CD4-positive, CD25-positive, alpha-beta regulatory T cell (primary cell): ENCODE data around the gene DDX39A. TPM values are rescaled to one million over a fixed set of nuclear protein-coding genes. Genes with fewer than 3 reads are reported as not detected.
A peak's percentile ranks its signal among the peaks of the same experiment; 100 is the strongest.
"Not testable (repeated sequence)": the region's sequence is repeated elsewhere in the genome, so short reads cannot be mapped to it uniquely, and the experiment has no call there.

ENCODE experiments used
- ATAC-seq, 2 donors: fragments of 150-1000 bp; cut with Tn5 transposase; one replicate each; pipeline ENCODE4 v1.10.0; 2021; ENCODE audit warnings: low read depth in 2 of 2, moderate number of reproducible peaks in 2 of 2, moderate library complexity in 1 of 2
- DNase-seq, 3 donors: peaks; one replicate each; pipeline versions ENCODE4 v3.0.0 to v3.0.0-alpha.2; 2012 to 2022; ENCODE audit warnings: mixed read lengths in 1 of 3
- H3K27ac ChIP-seq: one replicate; pipeline ENCODE4 v1.7.0; 2013; ENCODE audit warnings: mild to moderate bottlenecking, low read length; ENCODE audit not compliant: insufficient read depth, poor library complexity, severe bottlenecking
- H3K27me3 ChIP-seq: one replicate; pipeline ENCODE4 v1.7.0; 2013; ENCODE audit warnings: low read length; ENCODE audit not compliant: control insufficient read depth, insufficient read depth
- H3K36me3 ChIP-seq: one replicate; pipeline ENCODE4 v1.7.0; 2013; ENCODE audit warnings: mild to moderate bottlenecking, low read length, moderate library complexity; ENCODE audit not compliant: control insufficient read depth, insufficient read depth
- H3K4me1 ChIP-seq: 2 replicates; pipeline ENCODE4 v1.7.0; 2013; ENCODE audit warnings: mild to moderate bottlenecking, low read length; ENCODE audit not compliant: insufficient read depth, control insufficient read depth, poor library complexity, severe bottlenecking
- H3K4me3 ChIP-seq: one replicate; pipeline ENCODE4 v1.7.0; 2013; ENCODE audit warnings: low read depth, mild to moderate bottlenecking, low read length, moderate library complexity
- H3K9me3 ChIP-seq, 2 experiments: 1 replicate in 1 of 2; 2 replicates in 1 of 2; pipeline ENCODE4 v1.7.0; 2013; ENCODE audit warnings: low read length in 2 of 2, mild to moderate bottlenecking in 1 of 2, moderate library complexity in 1 of 2; ENCODE audit not compliant: control insufficient read depth in 2 of 2
- H3K27ac Mint-ChIP-seq, 3 donors: one replicate each; pipeline ENCODE4 v1.8.0; 2020 to 2022; ENCODE audit warnings: mild to moderate bottlenecking in 3 of 3, mixed read lengths in 3 of 3, moderate library complexity in 2 of 3
- H3K27me3 Mint-ChIP-seq: one replicate; pipeline ENCODE4 v1.8.0; 2022; ENCODE audit warnings: mild to moderate bottlenecking, mixed read lengths
- H3K36me3 Mint-ChIP-seq: one replicate; pipeline ENCODE4 v1.8.0; 2020; ENCODE audit warnings: mixed read lengths
- H3K4me1 Mint-ChIP-seq, 4 donors: one replicate each; pipeline ENCODE4 v1.8.0; 2020 to 2022; ENCODE audit warnings: mixed read lengths in 4 of 4, mild to moderate bottlenecking in 1 of 4
- H3K4me3 Mint-ChIP-seq, 4 donors: one replicate each; pipeline ENCODE4 v1.8.0; 2020 to 2022; ENCODE audit warnings: mild to moderate bottlenecking in 4 of 4, mixed read lengths in 4 of 4, moderate library complexity in 3 of 4
- H3K9me3 Mint-ChIP-seq, 7 donors: one replicate each; pipeline ENCODE4 v1.8.0; 2020 to 2022; ENCODE audit warnings: mixed read lengths in 7 of 7, mild to moderate bottlenecking in 3 of 7, moderate library complexity in 2 of 7
- polyA plus RNA-seq, 4 donors: library from polyadenylated mRNA; unstranded; fragments of 300-500 nt; fragmentation: Illumina TruSeq; gene quantifications; one replicate each; pipeline ENCODE4 v1.2.3, GENCODE V29; 2021
- total RNA-seq: library from RNA; stranded (reverse); gene quantifications from one replicate; pipeline ENCODE4 v1.2.3, GENCODE V29; 2022

The DDX39A gene
- total and polyA plus RNA-seq, 5 donors from 2014 or later: 110 to 232 (median 130) TPM

GRCh38 chr19:14378890-14379289, 40.3 kb downstream of the DDX39A start:
- no peaks in the 10 kb centered on the region for H3K36me3 ChIP-seq
- ATAC-seq (no peak), DNase-seq (no peak)
- H3K27ac Mint-ChIP-seq: peak overlapping the region; percentile 82 to 99 (median 96)
- H3K4me3 ChIP-seq: no peak overlapping the region
- H3K9me3 ChIP-seq: no peaks in the 10 kb centered on the region
- H3K27me3 ChIP-seq: no peaks in the 10 kb centered on the region
- no peaks in the 10 kb centered on the region for H3K36me3 Mint-ChIP-seq
- peak overlapping the region; percentile 98 for H3K27ac ChIP-seq
- peaks cover 11 to 57% (median 30%) of the 10 kb centered on the region in 4 donors for H3K4me1 Mint-ChIP-seq
- H3K9me3 Mint-ChIP-seq: peaks cover 0 to 1% (median 0%) of the 10 kb centered on the region in 7 donors
- H3K4me1 ChIP-seq: peaks cover 56% of the 10 kb centered on the region
- peak overlapping the region in 3 of 4 donors; percentile 31 to 100 (median 98) for H3K4me3 Mint-ChIP-seq
- peaks cover 12% of the 10 kb centered on the region for H3K27me3 Mint-ChIP-seq

DNA sequence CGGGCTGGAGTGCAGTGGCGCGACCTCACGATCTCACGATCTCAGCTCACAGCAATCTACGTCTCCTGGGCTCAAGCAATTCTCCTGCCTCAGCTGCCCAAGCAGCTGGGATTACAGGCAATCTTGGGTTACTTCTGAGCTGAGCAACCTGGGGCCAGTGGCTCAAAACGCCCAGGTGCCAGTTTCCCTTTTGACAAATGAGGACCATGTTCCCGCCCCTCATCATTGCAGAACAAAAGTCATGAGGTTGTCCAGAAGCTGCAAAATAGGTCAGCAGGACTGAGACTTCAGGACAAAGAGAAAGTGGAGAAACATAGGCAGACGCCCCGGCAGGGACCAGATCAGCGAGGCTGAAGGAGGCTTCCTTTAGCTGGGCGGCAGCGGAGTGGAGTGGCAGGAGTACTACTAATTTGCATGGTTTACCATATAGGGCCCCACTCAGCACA, 41.2 kb downstream of the DDX39A start:
- H3K9me3 Mint-ChIP-seq: peaks cover 0 to 1% (median 0%) of the 10 kb centered on the region in 7 donors
- Histone ChIP-seq H3K4me3 (no peak overlapping the region), H3K36me3 (no peaks in the 10 kb centered on the region), H3K27me3 (no peaks in the 10 kb centered on the region), H3K4me1 (peaks cover 54% of the 10 kb centered on the region), H3K9me3 (no peaks in the 10 kb centered on the region), H3K27ac (no peak overlapping the region)
- ATAC-seq (no peak), DNase-seq (no peak)
- H3K36me3 Mint-ChIP-seq: no peaks in the 10 kb centered on the region
- H3K4me1 Mint-ChIP-seq: peaks cover 11 to 60% (median 29%) of the 10 kb centered on the region in 4 donors
- H3K27ac Mint-ChIP-seq: peak overlapping the region; percentile 72 to 96 (median 85)
- H3K4me3 Mint-ChIP-seq: peak overlapping the region in 3 of 4 donors; percentile 29 to 94 (median 41)
- peaks cover 12% of the 10 kb centered on the region for H3K27me3 Mint-ChIP-seq

DNA sequence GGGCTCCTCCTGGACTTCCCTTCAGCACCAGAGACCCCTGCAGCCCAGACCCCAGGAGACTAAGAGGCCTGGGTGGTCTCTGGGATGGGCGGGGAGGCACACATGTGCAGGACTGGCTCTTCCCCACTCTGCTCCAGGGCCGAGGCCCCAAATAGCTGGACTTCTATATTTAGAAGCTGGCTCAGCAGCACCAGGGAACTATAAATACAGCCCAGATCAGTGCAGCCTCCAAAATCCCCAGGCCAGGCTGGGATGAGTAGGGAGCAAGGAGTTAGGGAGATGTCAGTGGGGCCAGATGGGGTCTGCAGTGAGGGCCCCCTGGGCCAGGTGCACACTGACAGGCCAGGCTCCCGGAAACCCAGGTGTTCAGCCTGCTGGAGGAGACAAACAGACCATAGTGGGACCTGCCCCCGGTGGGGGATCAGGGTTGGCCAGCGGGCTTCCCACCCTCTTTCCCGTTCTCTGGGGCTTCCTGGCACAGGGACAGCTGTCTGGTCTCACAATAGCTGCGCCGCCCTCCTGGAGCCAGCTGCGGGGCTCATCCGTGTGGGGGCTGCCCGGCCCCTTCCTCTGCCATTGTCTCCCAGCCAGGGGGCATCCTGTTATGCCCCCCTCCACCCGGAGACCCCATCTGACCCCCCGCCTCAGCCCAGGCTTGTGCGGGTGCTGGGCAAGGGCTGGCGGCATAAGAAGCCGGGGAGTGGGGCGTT, 43.4 kb downstream of the DDX39A start:
- H3K27ac Mint-ChIP-seq: peak overlapping the region; percentile 95 to 98 (median 96)
- no peaks in the 10 kb centered on the region for H3K9me3 Mint-ChIP-seq
- Histone ChIP-seq H3K9me3 (no peaks in the 10 kb centered on the region), H3K27me3 (no peaks in the 10 kb centered on the region), H3K27ac (peak overlapping the region; percentile 99), H3K4me3 (peak overlapping the region; percentile 13), H3K36me3 (no peaks in the 10 kb centered on the region), H3K4me1 (peaks cover 64% of the 10 kb centered on the region)
- peak overlapping the region; percentile 61 to 93 (median 82) for H3K4me3 Mint-ChIP-seq
- H3K27me3 Mint-ChIP-seq: peaks cover 4% of the 10 kb centered on the region
- ATAC-seq (peak in 1 of 2 donors; percentile 9), DNase-seq (no peak)
- H3K4me1 Mint-ChIP-seq: peaks cover 7 to 71% (median 26%) of the 10 kb centered on the region in 4 donors
- no peaks in the 10 kb centered on the region for H3K36me3 Mint-ChIP-seq

- ATAC-seq (peak; percentile 86), DNase-seq (peak; percentile 72 to 97 (median 87))
- H3K4me1 ChIP-seq: peaks cover 64% of the 10 kb centered on the region
- no peaks in the 10 kb centered on the region for H3K36me3 ChIP-seq
- peak overlapping the region; percentile 99 for H3K27ac ChIP-seq
- no peaks in the 10 kb centered on the region for H3K9me3 ChIP-seq
- Mint-ChIP-seq H3K27me3 (peaks cover 4% of the 10 kb centered on the region), H3K9me3 (no peaks in the 10 kb centered on the region), H3K4me3 (peak overlapping the region; percentile 77 to 93 (median 84)), H3K4me1 (peaks cover 12 to 71% (median 25%) of the 10 kb centered on the region in 4 donors), H3K27ac (peak overlapping the region; percentile 95 to 98 (median 96)), H3K36me3 (no peaks in the 10 kb centered on the region)
- no peaks in the 10 kb centered on the region for H3K27me3 ChIP-seq
- peak overlapping the region; percentile 18 for H3K4me3 ChIP-seq
These were observed 44.0 kb downstream of the DDX39A start for GRCh38 chr19:14375055-14375581.

DNA sequence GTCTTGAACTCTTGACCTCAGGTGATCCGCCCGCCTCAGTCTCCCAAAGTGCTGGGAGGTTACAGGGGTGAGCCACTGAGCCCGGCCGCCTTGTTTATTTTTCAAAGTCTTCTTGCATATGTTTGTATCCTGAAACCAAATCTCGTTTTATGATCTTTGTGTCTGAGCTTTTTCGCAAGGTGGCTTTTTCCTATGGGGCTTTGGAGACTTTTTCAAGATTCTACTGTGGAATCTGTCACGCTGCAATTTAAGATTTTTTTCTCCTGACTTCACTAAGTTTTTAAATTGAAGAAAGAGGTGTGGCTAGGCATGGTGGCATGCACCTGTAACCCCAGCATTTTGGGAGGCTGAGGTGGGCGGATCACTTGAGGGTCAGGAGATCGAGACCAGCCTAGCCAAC, 44.8 kb downstream of the DDX39A start:
- not testable (repeated sequence) for H3K9me3 ChIP-seq, H3K36me3 ChIP-seq, H3K9me3 Mint-ChIP-seq, H3K27me3 Mint-ChIP-seq, ATAC-seq, H3K36me3 Mint-ChIP-seq, H3K4me3 ChIP-seq, DNase-seq, H3K27me3 ChIP-seq
- Histone ChIP-seq H3K4me1 (peaks cover 65% of the 10 kb centered on the region), H3K27ac (peak overlapping the region; percentile 99)
- H3K4me3 Mint-ChIP-seq: peak overlapping the region in 2 of 4 donors; percentile 33 to 74
- H3K27ac Mint-ChIP-seq: peak overlapping the region; percentile 90 to 98 (median 96)
- peaks cover 12 to 71% (median 31%) of the 10 kb centered on the region in 4 donors for H3K4me1 Mint-ChIP-seq

DNA sequence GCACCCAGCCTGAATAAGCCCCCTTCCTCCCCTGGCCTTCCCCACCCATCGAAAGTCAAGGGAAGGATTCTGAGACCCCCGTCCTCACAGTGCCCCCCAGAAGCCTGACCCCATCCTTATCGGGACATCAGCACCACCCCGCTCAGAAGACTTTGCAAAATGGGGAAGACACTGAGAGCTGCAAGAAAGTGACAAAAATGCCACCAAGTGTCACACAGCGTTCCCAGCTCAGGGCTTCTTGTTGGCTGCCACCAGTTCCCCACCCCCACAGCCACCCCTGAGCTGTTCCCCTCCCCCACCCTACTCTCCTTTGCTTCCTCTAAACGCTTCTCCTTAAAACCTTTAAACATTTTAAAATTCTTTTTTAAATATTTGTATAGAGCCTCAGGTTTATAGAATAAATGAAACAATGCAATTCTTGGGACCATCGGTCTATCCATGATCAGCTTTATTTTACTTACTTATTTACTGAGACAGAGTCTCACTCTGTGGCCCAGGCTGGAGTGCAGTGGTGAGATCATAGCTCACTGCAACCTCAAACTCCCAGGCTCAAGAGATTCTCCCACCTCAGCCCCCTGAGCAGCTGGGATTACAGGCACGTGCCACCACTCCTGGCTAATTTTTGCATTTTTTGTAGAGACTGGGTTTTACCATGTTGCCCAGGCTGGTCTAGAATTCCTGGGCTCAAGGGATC, 46.6 kb downstream of the DDX39A start:
- H3K4me1 Mint-ChIP-seq: peaks cover 17 to 67% (median 31%) of the 10 kb centered on the region in 4 donors

DNA sequence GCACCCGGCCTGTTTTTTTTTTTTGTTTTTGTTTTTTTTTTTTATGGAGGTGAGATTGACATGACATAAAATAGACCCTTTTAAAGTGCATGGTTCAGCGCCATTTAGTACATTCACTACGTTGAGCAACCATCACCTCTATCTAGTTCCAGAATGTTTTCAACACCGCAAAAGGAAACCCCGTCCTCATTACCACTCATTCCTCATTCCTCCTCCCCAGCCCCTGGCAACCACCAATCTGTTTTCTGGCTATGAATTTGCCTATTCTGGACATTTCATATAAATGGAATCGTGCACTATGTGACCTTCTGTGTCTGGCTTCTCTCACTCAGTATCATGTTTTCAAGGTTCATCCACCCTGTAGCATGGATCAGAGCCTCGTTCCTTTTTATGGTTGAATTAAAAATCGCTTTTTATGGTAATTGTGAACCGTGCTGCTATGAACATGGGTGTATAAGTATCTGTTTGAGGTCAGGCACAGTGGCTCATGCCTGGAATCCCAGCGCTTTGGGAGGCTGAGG, 47.8 kb downstream of the DDX39A start:
- Mint-ChIP-seq H3K9me3 (peaks cover 0 to 2% (median 0%) of the 10 kb centered on the region in 7 donors), H3K4me3 (peak overlapping the region; percentile 43 to 84 (median 66)), H3K36me3 (no peaks in the 10 kb centered on the region), H3K4me1 (peaks cover 17 to 77% (median 37%) of the 10 kb centered on the region in 4 donors), H3K27ac (peak overlapping the region; percentile 66 to 92 (median 92)), H3K27me3 (peaks cover 8% of the 10 kb centered on the region)
- Histone ChIP-seq H3K36me3 (no peaks in the 10 kb centered on the region), H3K27me3 (no peaks in the 10 kb centered on the region), H3K27ac (peak overlapping the region; percentile 99), H3K4me1 (peaks cover 83% of the 10 kb centered on the region), H3K9me3 (no peaks in the 10 kb centered on the region), H3K4me3 (no peak overlapping the region)
- no peak for DNase-seq
- no peak for ATAC-seq

More for the DNA sequence above, 46.6 kb downstream of the DDX39A start:
- H3K4me3 ChIP-seq, H3K36me3 Mint-ChIP-seq, H3K27me3 Mint-ChIP-seq, H3K27me3 ChIP-seq, H3K36me3 ChIP-seq, DNase-seq, ATAC-seq, H3K9me3 ChIP-seq, H3K9me3 Mint-ChIP-seq: not testable (repeated sequence)
- Mint-ChIP-seq H3K4me3 (peak overlapping the region in 3 of 4 donors; percentile 38 to 57 (median 43)), H3K27ac (peak overlapping the region; percentile 79 to 92 (median 89))
- Histone ChIP-seq H3K4me1 (peaks cover 71% of the 10 kb centered on the region), H3K27ac (peak overlapping the region; percentile 99)
